Hematopoietic multipotent progenitor cell treated with erythropoietin and hydrocortisone succinate and interleukin-3 and kit ligand, for 8 days (in vitro differentiated cells): ENCODE measurements around the gene CDK6.

Source experiments
- DNase-seq: peaks from one replicate; pipeline ENCODE4 v3.0.0-alpha.2; 2015

The CDK6 gene

DNA sequence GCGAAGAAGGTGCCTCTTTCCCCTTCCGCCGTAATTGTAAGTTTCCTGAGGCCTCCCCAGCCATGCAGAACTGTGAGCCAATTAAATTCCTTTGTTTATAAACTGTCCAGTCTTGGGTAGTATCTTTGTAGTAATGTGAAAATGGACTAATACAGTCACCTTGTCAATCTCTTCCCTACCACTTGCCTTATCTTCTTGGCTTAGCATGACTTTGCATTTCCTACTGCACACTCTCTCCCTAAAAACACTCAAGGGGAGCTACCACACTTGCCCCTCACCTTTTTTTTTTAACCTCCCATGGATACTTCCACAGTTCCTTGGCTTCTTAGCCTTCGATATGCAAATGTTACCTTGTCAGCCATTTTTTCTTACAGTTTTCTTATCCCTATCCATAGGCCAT, 7.4 kb upstream of the CDK6 start:
- no peak for DNase-seq

GRCh38 chr7:92843034-92843760, 6.8 kb upstream of the CDK6 start:
- peak; percentile 43 for DNase-seq

GRCh38 chr7:92841192-92841591, 4.8 kb upstream of the CDK6 start:
- DNase-seq = no peak

DNA sequence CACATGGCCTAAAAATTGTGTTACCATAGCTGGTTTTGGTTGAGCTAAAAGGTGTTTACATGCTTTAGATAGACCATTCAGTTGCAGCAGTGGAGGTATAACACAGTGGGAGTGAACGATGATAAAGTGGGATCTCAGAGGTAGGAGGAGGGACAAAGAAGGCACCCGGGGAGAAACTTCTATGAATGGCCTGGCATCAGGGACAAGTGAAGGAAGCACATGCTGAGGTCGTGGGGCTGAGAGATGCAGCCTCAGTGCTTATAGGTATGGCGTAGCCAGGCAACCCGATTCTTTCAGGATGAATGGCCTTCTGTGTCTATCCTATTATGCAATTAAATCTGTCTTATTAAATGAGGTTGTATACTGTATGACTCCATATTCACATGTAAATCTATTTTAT, 3.9 kb upstream of the CDK6 start:
- DNase-seq = no peak

DNA sequence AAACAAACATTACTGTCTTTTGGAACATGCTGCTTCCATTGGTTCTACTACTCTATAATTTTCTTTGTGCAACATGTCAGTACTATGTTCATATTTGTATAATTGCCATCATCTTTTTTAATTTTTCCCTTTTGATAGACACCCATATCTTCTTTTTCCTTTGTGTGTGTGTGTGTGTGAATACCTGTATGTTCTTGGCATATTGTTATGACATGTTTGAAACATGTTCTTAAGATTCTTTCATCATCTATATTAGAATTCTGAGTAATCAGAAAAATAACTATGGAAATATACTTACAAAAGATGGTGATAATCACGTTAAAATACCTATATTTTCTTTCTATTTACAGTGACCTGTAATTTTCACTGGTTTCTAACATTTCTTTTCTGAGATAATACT, 3.5 kb upstream of the CDK6 start:
- no peak for DNase-seq

DNA sequence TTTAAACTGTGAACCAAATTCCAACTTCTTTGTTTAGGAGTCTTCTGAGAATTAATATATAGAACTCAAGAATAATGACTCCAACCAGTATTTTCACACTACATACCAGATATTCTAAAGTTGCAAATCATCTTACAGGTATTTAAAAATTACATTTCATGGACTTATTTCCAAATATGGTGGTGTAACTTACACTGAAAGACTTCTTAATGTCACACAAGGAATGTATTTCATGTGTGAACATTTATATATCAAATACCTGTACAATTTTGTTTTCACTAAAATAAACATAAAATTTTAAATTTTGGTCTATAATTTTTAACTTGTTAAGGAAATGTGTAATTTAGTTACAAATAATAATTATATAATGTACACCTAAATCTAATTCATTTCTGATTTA, 2.6 kb upstream of the CDK6 start:
- DNase-seq = no peak

- peak; percentile 65 for DNase-seq
Observed at GRCh38 chr7:92837000-92837749, 802 bp upstream of the CDK6 start.

DNA sequence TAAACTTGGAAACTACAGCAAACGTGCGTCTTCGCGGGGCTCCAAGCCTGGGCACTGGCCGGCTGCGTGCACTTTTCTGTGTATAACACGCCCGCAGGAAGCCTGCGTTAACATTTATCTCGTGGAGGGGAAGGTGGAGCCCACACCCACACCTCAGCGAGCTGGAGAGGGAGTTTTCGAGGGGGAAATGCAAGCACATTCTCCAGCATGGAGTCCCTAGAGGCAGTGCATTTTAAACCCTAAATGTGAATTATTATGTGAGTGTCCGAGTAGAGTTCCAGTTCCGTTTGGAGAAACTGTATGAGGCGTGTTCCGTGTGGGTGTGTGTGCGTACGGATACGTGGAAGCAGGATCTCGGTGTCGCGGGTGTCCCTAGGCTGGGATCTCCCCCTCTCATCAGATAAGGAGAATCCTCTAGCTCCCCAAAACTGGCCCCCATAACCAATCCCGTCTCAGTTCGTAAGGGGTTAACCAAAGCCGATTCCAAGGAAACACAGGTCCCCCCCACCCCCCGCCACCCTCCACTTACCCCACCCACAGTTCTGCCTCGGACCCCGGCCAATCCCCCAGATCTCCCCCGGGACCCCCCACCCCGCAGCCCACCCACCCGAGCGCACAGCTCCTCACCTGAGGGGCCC, 403 bp downstream of the CDK6 start:
- peak; percentile 74 for DNase-seq

DNA sequence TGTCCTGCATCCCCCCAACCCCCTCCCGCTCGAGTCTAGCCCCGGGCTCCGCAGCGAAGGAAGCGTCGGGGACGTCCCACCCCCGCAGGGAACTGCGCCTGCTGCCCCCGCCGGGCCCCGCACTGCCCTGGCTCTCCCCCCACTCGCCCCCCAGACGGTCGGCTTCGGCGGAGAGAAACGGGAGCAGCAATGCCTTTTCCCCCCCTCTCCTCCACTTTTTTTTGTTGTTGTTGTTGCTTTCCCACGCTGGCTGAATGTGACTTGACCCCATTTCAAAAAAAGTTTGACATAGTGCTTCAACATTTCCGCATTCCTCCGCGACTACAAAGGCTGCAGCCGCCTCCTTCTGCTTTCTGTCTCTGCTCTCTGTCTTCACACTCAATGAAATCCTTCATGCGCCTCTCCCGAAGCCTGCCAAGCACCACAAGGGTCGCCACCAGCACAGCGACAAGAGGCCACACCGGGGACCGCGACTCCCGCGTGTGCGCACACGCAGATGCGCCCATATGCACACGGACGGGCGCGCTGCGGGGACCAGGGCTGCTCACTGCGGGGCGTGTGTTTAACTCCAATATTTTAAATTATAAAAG, 1.0 kb downstream of the CDK6 start:
- peak; percentile 59 for DNase-seq

GRCh38 chr7:92834507-92835260, 1.7 kb downstream of the CDK6 start:
- DNase-seq = no peak

DNA sequence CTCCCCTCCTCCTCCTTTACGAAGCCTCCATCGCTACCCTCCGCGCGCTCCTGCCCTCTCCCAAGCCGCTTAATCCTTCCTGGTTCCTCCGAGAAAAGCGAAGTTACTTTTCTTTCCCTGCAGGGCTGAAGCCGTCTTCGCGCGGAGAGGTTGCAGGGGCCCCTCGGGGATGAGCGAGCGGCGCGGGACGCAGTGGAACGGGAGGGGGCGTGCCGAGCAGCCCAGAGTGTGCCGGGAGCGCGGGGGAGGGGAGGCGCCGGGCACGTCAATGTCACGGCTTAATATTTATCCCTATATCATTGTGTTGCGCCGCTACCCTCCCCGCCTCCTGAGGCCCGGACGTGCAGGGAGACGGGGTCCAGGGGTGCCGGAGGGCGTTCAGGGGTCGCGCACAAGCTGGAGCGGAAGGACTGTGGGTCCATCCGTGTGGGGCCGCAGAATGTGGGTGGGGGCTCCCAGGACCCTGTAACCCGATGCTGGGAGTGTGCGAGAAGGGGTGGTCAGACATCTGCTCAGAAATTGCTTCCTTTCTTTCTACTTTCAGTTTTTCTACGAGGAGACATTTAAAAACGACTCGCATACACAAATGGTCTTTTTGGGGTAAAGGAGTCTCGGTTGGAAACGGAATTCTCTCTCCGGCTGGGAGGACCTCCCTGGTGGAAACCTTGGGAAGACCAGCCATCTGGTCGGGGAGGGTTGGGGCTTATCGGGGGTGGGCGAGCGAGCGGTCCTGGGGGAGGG, 2.4 kb downstream of the CDK6 start:
- DNase-seq = peak; percentile 79

GRCh38 chr7:92833024-92833765, 3.2 kb downstream of the CDK6 start:
- DNase-seq = peak; percentile 86

DNA sequence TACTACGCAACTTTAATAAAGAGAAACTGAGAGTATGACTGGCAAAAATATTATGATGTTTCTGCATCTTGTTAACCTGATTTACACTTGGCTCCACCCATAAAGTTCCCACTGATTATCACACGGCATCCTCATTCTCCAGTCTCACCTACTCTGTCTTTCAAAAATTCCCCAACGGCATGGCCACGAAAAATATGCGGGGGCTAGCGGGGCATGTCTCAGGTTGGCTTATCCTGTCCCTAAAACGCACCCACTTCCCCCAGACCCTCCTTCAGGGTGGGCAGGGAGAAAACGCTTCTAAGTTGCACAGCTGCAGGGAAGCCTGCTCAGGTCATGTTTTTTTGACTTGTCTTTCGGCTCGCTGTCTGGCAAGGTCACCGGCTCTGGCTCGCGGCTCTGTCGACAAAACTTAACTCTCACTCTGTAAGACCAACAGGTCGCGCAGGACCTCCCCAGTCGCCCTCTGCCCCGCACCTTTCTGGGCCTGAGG, 3.8 kb downstream of the CDK6 start:
- DNase-seq = no peak

DNA sequence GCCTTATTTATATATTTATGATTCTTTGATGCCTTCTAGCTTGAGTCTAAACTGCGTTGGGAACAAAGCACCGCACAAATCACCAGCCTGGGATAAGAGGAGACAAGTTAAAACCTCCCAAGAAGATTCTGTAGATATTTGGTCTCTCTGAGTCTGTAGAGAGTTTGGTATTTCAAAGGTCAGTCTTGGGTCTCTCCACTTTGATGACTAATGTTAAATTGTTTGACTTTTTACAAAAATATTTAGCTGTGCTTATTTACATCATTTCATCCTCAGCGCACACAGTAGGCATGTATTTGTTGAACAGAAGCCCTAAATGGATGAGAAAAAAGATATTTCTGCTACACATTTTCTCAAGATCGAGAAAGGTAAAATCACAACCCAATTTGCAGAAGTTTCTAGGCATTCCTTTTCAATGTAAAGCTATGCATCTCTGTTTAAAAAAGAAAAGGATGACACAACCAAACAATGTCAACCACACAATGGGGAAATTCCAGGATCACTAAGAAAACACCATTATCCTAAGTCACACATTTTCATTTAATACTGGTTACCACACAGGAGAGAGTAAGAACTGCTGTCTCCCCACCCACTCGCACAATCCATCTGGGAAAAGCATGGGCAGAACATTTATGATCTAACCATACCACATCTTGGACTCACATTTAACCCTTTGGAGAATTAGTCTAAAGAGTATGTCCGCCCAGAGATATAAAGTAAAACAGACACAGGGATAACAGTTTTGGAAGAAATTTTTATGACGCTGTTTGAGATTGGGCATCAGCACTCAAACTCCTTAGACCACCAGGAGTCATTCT, 4.4 kb downstream of the CDK6 start:
- DNase-seq = peak; percentile 33

- DNase-seq = no peak
Observed at GRCh38 chr7:92830532-92831110, 5.8 kb downstream of the CDK6 start.

DNA sequence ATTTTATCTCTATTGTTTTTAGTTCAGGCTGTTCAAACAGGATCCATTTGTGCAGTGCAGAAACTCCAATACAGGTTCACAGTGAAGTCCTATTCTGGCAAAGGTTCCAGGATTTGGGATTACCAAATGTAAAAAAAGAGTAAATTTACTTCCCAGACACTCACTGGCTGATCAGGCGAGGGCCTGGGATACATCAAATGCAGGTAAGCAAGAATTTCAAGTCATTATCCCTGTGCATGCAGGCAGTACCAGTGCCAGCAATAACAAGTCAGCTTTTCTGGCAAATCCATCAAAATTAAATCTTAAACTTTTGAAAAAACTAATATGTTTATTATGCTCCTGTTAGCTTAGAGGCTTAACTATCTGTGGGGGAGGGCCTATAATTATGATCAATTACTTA, 6.3 kb downstream of the CDK6 start:
- DNase-seq = no peak

DNA sequence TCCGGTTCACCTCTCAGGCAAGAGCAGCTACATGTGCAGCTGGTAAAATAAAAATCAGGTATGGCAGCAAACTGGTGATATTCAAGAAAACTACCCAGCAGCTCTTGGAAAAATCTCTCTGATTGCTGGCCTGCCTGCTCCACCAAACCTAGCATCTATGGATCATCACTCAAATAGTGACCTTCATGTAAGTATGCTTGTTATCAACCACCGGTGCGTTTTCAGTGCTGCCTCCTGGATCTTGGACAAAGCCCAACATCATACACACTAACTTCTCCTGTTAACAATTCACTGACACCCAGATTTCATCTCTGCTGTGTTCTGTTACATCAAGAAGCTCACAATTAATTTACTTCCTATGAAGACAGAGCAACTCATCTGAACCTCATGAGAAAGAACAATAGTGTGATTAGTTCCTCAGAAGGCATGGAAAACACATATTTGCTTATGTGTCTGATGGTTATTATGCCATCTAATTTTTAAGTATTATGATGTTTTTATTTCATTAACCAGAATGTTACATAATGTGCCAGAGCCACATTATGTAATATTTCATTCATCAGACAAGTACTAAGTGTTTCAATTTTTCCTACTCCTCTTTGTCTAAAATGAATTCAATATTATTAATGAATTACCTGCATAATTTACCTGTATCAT, 8.8 kb downstream of the CDK6 start:
- DNase-seq = peak; percentile 55

- DNase-seq = no peak
Observed at GRCh38 chr7:92826258-92826938, 10.0 kb downstream of the CDK6 start.
